TTC549 (cell line): ENCODE measurements around the gene EXOC6.

ENCODE experiments used
- FAIRE-seq: peaks from 2 replicates; lab custom pipeline; 2012; peaks lifted over from hg19 to GRCh38; lab: Jason Lieb, UNC

EXOC6 gene

DNA sequence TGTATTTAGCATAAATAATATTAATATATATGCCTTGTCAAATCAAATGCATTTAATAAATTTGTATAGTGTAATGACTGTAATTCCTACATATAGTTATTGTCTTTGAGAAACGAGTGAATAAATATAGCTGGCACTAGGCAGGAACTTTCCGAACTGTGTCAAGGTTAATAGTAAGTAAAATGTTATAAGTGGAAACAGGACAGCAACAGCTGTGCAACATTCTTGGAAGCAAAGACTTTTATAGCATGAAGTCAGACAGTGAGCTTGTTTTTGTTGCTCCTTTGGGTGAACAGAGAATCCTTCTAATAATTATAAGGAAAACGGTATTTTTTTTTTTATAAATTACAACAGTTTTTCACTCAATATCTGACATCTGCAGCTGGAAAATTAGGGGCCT is 14.0 kb upstream of the EXOC6 start:
- FAIRE-seq: no peak

GRCh38 chr10:92834986-92835385 is 13.3 kb upstream of the EXOC6 start:
- FAIRE-seq: no peak

- FAIRE-seq: no peak
These were observed 10.9 kb upstream of the EXOC6 start for GRCh38 chr10:92837456-92837855.

- FAIRE-seq: no peak
These were observed 8.9 kb upstream of the EXOC6 start for GRCh38 chr10:92839191-92840085.

DNA sequence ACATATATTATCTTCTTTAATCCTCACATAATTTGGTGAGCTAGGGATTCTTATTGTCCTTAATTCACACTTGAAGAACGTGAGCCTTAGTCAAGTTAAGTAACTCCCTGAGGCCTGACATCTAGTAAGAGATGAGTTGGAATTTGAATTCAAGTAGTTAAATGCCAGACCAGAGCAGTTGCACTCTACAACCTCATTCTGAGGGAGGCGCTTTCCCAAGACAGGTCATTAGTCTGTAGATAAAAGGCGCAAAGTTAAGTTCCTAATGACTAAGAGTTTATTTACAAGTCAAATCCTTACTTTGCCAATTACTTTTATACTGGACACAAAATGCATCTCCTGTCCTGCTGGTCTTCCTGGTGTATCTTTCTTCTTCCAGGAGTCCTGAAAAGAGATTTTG is 3.6 kb upstream of the EXOC6 start:
- no peak for FAIRE-seq

DNA sequence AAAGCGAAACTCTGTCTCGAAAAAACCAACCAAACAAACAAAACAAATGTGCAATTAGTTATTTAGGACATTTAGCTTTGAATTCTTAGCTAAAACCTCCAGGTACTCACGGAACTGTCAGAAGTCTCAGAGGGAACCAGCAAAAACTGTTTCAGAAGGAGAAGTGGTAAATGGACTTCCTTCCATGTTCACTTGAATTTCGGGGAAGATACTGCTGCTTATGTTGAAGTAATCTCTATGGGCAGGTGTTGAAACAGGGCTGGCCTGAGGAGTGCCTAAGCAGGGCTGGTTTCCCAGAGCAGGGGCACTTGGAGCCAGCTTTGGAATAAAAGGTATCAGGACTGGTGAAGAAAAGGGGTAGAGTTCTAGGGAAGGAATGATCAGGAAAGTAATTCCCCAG is 2.4 kb upstream of the EXOC6 start:
- FAIRE-seq: no peak

- FAIRE-seq: no peak
These were observed 2.0 kb upstream of the EXOC6 start for GRCh38 chr10:92846344-92846743.

DNA sequence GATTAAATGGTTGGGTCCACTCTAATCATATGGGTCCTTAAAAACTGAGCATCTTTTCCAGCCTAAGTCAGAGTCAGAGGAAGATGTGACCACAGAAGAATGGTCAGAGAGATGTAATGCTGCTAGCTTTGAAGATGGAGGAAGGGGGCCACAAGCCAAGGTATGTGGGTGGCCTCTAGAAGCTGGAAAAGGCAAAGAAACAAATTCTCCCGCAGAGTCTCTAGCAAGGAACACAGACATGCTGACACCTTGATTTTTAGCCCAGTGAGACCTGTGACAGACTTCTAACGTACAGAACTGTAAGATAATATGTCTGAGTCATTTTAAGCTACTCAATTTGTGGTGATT is 1.5 kb upstream of the EXOC6 start:
- FAIRE-seq: no peak

GRCh38 chr10:92847202-92847864 is 987 bp upstream of the EXOC6 start:
- no peak for FAIRE-seq

DNA sequence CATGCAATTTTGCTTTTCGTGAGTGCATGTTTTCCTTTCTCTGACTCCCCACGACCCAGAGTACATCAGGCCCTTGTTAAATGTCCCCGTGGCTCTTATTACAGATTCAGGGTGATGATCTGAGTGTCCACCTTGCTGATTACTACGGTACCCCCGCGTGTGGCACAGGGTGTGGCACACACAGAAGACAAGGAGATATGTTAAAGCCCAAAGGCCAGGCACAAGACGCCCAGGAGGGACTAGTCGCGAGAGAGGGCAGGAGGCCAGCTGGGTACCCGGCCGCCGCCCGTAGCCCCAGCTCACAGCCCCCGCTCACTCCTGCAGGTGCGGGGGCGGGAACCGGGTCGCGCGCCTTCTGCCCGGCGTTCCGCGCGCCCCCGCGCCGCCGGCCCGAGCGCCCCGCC is 281 bp upstream of the EXOC6 start:
- FAIRE-seq: no peak

GRCh38 chr10:92849234-92849525 is 860 bp downstream of the EXOC6 start:
- no peak for FAIRE-seq

DNA sequence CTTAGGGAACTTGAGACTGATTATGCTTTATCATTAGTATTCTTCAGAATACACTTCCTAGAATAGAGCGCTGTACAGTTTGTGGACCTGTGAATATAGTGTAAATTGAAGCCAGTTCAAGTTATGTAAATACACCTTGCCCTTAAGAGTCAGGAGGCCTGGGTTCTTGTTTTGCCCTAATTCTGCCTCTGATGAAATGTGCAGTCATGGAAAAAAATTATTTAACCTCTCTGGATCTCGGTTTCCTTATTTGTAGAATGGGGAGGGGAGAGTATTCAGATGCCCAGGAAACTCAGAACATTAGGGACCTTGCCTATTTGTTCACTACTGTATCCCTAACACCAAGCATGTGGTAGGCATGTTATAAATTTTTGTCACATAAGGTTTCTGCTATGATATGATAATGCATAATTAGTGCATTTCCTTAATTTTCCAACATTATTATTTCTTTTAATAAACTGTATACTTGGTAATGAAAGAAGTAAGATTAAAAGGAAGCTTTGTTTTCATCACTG is 1.3 kb downstream of the EXOC6 start:
- no peak for FAIRE-seq

DNA sequence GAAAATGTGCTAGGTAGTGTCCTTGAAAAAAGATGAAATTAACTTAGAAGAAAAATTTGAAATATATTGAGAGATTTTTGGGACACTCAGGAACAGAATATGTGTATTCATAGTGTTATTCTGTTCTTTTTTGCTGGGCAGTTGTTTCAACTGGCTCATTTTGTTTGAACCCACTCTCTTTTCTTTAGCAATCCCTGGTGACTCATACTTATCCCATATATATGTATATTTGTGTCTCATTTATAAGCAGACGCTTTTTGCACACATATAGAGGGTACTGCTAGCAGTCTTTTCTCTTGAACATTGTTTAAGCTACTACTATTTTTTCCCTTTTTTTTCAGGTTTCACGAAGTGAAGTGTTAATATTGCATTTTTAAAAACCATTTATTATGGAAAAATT is 1.9 kb downstream of the EXOC6 start:
- no peak for FAIRE-seq

- FAIRE-seq: no peak
These were observed 2.7 kb downstream of the EXOC6 start for GRCh38 chr10:92851003-92851402.

GRCh38 chr10:92855560-92855959 is 7.2 kb downstream of the EXOC6 start:
- FAIRE-seq: peak; percentile 29

DNA sequence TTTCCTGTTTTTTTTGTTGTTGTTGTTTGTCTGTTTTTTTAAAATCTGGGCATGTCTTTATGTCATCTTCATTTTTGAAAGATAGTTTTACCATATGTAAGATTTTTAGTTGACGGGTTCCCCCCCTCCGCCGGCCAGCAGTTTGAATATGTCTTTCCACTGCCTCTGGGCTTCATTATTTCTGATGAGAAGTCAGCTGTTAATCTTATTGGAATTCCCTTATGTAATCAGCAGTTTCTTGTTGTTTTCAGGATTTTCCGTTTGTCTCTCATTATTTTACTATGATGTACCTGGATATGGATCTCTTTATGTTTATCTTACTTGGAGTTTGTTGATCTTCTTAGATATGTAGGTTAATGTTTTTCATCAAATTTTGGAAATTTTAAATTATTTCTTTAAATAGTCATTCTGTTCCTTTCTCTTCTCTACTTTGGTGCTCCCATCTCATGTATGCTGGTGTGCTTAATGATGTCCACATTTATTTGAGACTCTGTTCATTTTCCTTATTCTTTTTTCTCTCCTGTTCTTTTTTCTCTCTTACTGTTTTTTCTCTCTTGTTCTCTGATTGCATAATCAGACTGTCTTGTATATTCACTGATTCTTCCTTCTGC is 9.7 kb downstream of the EXOC6 start:
- no peak for FAIRE-seq

DNA sequence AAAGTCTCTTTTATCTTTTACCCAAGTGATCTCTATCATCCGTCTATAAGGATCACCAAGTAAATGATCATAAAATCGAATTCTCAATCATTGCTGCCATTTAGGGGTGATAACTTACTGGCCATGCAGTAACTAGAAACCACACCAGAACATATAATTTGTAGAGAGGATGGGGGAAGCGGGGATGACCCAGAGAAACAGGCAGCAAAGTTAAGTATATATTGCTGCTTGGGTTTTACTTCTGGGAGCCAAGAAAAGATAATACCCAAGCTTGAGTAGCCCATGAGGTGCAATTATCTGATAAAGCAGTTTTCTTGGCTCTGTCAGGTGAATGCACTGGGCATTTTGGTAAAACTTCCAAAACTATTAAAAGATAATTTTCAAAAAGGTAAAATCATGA is 18.9 kb downstream of the EXOC6 start:
- FAIRE-seq: no peak

GRCh38 chr10:92868036-92868435 is 19.7 kb downstream of the EXOC6 start:
- no peak for FAIRE-seq

GRCh38 chr10:92868557-92868956 is 20.2 kb downstream of the EXOC6 start:
- no peak for FAIRE-seq

GRCh38 chr10:92873029-92873428 is 24.7 kb downstream of the EXOC6 start:
- FAIRE-seq: no peak

DNA sequence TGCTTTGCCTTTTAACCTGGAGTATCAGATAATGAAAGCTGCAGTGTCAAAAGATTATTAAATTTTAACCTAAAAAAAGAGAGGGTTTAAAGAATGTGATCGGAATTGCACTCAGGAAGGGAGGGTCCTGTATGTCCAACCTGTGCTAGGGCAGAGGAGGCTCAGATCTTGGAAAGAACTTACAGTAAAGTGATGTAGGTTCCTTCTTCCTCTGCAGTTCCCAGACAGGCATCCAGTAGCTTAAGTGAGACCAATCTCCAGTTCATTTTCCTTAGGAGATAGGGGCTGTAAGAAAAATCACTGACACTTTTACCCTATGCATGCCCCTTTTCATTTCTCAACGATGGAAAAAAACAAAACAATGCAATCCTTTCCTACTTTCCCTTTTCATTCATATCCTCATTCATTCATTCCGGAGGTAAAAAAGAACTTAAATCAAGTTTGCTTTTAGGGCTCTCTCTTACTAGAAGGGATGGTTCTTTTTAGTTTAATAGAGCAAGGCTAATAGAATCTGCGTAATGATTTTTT is 28.3 kb downstream of the EXOC6 start:
- no peak for FAIRE-seq

GRCh38 chr10:92880233-92880861 is 32.0 kb downstream of the EXOC6 start:
- peak; percentile 84 for FAIRE-seq

DNA sequence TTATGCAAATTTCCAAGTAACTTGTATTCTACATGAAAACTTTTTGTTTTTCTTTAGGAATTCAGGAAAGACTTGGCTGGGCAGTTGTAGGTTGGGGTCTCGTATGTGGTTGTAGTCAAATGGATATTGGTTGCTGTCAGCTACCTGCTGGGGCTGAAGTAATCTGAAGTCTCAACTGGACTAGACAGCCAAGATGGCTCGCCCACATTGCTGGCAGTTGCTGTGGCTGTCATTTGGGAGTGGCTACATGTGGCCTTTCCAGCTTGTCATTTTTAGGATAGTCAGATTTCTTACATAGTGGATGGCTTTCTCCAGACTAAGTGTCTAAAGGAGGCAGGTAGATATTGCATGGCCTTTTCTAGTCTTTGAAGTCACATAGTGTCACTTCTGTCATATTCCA is 32.6 kb downstream of the EXOC6 start:
- no peak for FAIRE-seq
